A673 (cell line): Measurements from ENCODE around the gene PRAME. TPM values are rescaled to one million over a fixed set of nuclear protein-coding genes. Genes with fewer than 3 reads are reported as not detected.

ENCODE experiments used
- BruUV-seq: library from RNA; stranded (reverse); fragments of 400-500 nt; replicated peaks from 2 replicates; lab custom pipeline; 2021; lab: Mats Ljungman, UMichigan
- CTCF ChIA-PET: fragments of 300-600 bp; sonication (Branson Sonifier 250); formaldehyde crosslinking; loops from one replicate; lab custom pipeline; 2022; ENCODE audit warnings: antibody characterized with exemption; lab: Charles Lee
- POLR2A ChIA-PET: fragments of 300-600 bp; sonication (Branson Sonifier 250); formaldehyde crosslinking; loops from one replicate; lab custom pipeline; 2022; ENCODE audit warnings: antibody characterized with exemption; ENCODE audit not compliant: low non-redundant PET; lab: Charles Lee
- DNase-seq: peaks from one replicate; pipeline ENCODE4 v3.0.0-alpha.2; 2015; ENCODE audit warnings: low spot score
- H3K27ac ChIP-seq: fragments of 200-600 bp; sonication (generic); 2 replicates; pipeline ENCODE4 v1.5.1; 2016; ENCODE audit warnings: mixed run types, low read depth, mild to moderate bottlenecking, mixed read lengths, antibody characterized with exemption, low read length; ENCODE audit not compliant: poor library complexity, severe bottlenecking
- H3K27me3 ChIP-seq: fragments of 200-600 bp; sonication (generic); replicated peaks from 2 replicates; pipeline ENCODE4 v1.6.1; 2017; ENCODE audit warnings: mixed run types, low read depth, mild to moderate bottlenecking, mixed read lengths, antibody characterized with exemption, low read length; ENCODE audit not compliant: insufficient read depth, poor library complexity
- H3K36me3 ChIP-seq: fragments of 200-600 bp; sonication (generic); 2 replicates; pipeline ENCODE4 v1.6.1; 2016; ENCODE audit warnings: mixed run types, mild to moderate bottlenecking, mixed read lengths, antibody characterized with exemption, low read length; ENCODE audit not compliant: insufficient read depth, poor library complexity, severe bottlenecking
- H3K4me1 ChIP-seq: fragments of 200-600 bp; sonication (generic); 2 replicates; pipeline ENCODE4 v1.6.1; 2017; ENCODE audit warnings: mixed run types, mild to moderate bottlenecking, mixed read lengths, antibody characterized with exemption, low read length; ENCODE audit not compliant: insufficient read depth, poor library complexity, severe bottlenecking
- H3K4me3 ChIP-seq: fragments of 200-600 bp; sonication (generic); 2 replicates; pipeline ENCODE4 v1.5.1; 2016; ENCODE audit warnings: low read depth, mixed run types, mild to moderate bottlenecking, mixed read lengths, low read length; ENCODE audit not compliant: poor library complexity, severe bottlenecking
- H3K9me3 ChIP-seq: fragments of 200-600 bp; sonication (generic); 2 replicates; pipeline ENCODE4 v1.6.1; 2016; ENCODE audit warnings: mixed run types, low read depth, mild to moderate bottlenecking, mixed read lengths, antibody characterized with exemption, low read length; ENCODE audit not compliant: poor library complexity, severe bottlenecking
- EZH2 ChIP-seq: fragments of 200-600 bp; sonication (generic); IDR thresholded peaks from 2 replicates; pipeline ENCODE4 v1.6.1; 2017; ENCODE audit warnings: borderline replicate concordance, low read depth, mild to moderate bottlenecking, mixed read lengths, antibody characterized with exemption, low read length; ENCODE audit not compliant: poor library complexity, severe bottlenecking
- intact Hi-C: fragments of 100-400 bp; cut with micrococcal nuclease; formaldehyde crosslinking; loops from one replicate; pipeline ENCODE4 v1.10.0; 2022; ENCODE audit not compliant: unreplicated experiment
- total RNA-seq: library from RNA; stranded (reverse); gene quantifications from 2 replicates; pipeline ENCODE4 v1.2.3, GENCODE V29; 2021
- TF ChIP-seq, protein P1 (sequence below): fragments of 300-800, 200-600 bp; sonication (generic); conservative IDR thresholded peaks from 2 replicates; pipeline ENCODE4 v1.5.1; 2017; ENCODE audit warnings: low read depth, mild to moderate bottlenecking, antibody characterized with exemption, low read length, moderate library complexity, mixed read lengths

Gene PRAME
- total RNA-seq, 1 experiment from 2014 or later, result 14.1 TPM

DNA sequence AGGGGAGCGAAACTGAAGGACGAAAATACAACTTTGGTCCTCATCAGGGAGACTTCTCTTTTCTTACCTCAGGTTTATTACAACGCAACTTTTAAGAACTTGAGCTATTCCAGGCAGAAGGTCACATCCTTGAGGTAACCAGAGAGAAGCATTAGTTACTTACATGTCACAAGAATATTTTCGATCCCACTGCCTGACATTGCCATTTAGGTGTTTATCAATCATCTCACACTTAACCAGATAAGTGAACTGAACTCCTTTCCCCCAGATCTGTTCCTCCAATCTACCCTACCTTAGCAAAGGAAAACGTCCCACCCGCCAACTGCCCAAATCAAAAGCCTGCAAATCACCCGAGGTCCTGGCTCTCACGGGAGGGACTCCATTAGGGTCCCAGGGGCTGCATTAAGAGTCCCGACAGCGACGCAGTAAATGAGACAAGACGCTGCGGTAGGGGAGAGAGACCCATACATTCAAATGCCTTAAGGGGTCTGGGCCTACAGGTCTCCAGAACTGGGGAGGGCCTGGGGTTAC, 51.3 kb downstream of the PRAME start:
- CTCF ChIA-PET, result no interaction called here

GRCh38 chr22:22506736-22507135, 52.3 kb downstream of the PRAME start:
- intact Hi-C loops, result no loop called here
- CTCF ChIA-PET, result interaction anchor here (0.6 kb wide), 1 partner anchor 10 kb away, joined by 4 read pairs; no protein-coding TSS in a partner anchor
- POLR2A ChIA-PET, result no interaction called here
- Histone ChIP-seq H3K4me1 (peaks cover 4% of the 10 kb centered on the region), H3K4me3 (no peak overlapping the region), H3K36me3 (peaks cover 14% of the 10 kb centered on the region), H3K9me3 (no peaks in the 10 kb centered on the region), H3K27ac (no peak overlapping the region), H3K27me3 (peaks cover 2% of the 10 kb centered on the region)
- TF ChIP-seq, protein P1, sequence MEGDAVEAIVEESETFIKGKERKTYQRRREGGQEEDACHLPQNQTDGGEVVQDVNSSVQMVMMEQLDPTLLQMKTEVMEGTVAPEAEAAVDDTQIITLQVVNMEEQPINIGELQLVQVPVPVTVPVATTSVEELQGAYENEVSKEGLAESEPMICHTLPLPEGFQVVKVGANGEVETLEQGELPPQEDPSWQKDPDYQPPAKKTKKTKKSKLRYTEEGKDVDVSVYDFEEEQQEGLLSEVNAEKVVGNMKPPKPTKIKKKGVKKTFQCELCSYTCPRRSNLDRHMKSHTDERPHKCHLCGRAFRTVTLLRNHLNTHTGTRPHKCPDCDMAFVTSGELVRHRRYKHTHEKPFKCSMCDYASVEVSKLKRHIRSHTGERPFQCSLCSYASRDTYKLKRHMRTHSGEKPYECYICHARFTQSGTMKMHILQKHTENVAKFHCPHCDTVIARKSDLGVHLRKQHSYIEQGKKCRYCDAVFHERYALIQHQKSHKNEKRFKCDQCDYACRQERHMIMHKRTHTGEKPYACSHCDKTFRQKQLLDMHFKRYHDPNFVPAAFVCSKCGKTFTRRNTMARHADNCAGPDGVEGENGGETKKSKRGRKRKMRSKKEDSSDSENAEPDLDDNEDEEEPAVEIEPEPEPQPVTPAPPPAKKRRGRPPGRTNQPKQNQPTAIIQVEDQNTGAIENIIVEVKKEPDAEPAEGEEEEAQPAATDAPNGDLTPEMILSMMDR, result no peak
- no peak for TF ChIP-seq EZH2
- no peak for DNase-seq
- BruUV-seq, result no TSS peak

More for the DNA sequence above, 51.3 kb downstream of the PRAME start:
- H3K4me1 ChIP-seq, result peaks cover 4% of the 10 kb centered on the region
- peaks cover 12% of the 10 kb centered on the region for H3K36me3 ChIP-seq
- H3K4me3 ChIP-seq, result peak overlapping the region; percentile 80
- H3K27ac ChIP-seq, result peak overlapping the region; percentile 71
- TF ChIP-seq, protein P1, result no peak
- TF ChIP-seq EZH2, result no peak
- peaks cover 13% of the 10 kb centered on the region for H3K27me3 ChIP-seq
- intact Hi-C loops, result no loop called here
- POLR2A ChIA-PET, result no interaction called here
- no peaks in the 10 kb centered on the region for H3K9me3 ChIP-seq
- DNase-seq, result peak; percentile 15
- no TSS peak for BruUV-seq

DNA sequence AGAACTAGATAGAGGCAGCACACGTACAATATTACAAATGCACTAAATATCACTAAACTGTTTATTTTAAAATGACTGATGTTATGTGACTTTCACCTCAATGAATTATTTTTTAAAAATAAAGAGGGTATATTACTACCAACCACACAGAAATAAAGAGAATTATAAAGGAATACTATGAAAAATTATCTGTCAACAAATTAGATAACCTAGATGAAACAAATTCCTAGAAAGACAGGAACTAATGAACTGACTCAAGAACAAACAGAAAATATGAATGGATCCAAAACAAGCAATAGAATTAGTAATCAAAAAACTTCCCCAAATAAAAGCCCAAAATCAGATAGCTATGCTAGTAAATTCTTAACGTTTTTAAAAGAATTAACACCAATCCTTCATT, 60.8 kb downstream of the PRAME start:
- no peaks in the 10 kb centered on the region for H3K9me3 ChIP-seq
- no TSS peak for BruUV-seq
- H3K27me3 ChIP-seq, result no peaks in the 10 kb centered on the region
- no peak for DNase-seq
- POLR2A ChIA-PET, result no interaction called here
- intact Hi-C loops, result no loop called here
- TF ChIP-seq EZH2, result no peak
- TF ChIP-seq, protein P1, result no peak
- H3K4me3 ChIP-seq, result no peak overlapping the region
- H3K36me3 ChIP-seq, result peaks cover 12% of the 10 kb centered on the region
- no peak overlapping the region for H3K27ac ChIP-seq
- CTCF ChIA-PET, result no interaction called here
- H3K4me1 ChIP-seq, result no peaks in the 10 kb centered on the region

Other genes with a start within 250 kb of the PRAME start
- gene ZNF280B, start 50.5 kb downstream of the PRAME start, total RNA-seq, result 7.7 and 7.8 TPM in 2 replicates
- not detected in 2 replicates for gene ZNF280A, start 39.0 kb downstream of the PRAME start, total RNA-seq
- gene GGTLC2, start 85.3 kb upstream of the PRAME start, total RNA-seq, result not detected in 2 replicates